Osteoblast (primary cell): ENCODE data around the gene TDRKH. TPM values are rescaled to one million over a fixed set of nuclear protein-coding genes. Genes with fewer than 3 reads are reported as not detected.
A peak's percentile ranks its signal among the peaks of the same experiment; 100 is the strongest.

Experiments used
- DNase-seq: peaks from one replicate; pipeline ENCODE4 v3.0.0; 2011; ENCODE audit warnings: low spot score, mixed read lengths; ENCODE audit not compliant: insufficient read length; ENCODE audit errors: missing footprints
- H2AFZ ChIP-seq: 2 replicates; pipeline ENCODE4 v1.6.0; 2011; ENCODE audit warnings: mild to moderate bottlenecking, low read length
- H3K27ac ChIP-seq: 2 replicates; pipeline ENCODE4 v1.5.1; 2011; ENCODE audit warnings: mild to moderate bottlenecking, low read depth, low read length, moderate library complexity
- H3K27me3 ChIP-seq: 2 replicates; pipeline ENCODE4 v1.6.0; 2012; ENCODE audit warnings: mild to moderate bottlenecking, control low read depth, inconsistent platforms, low read length, moderate library complexity; ENCODE audit not compliant: insufficient read depth
- H3K36me3 ChIP-seq: 2 replicates; pipeline ENCODE4 v1.5.1; 2011; ENCODE audit warnings: mild to moderate bottlenecking, low read length, control low read depth, moderate library complexity; ENCODE audit not compliant: insufficient read depth
- H3K4me1 ChIP-seq: 2 replicates; pipeline ENCODE4 v1.5.1; 2011; ENCODE audit warnings: mild to moderate bottlenecking, low read length, control low read depth, moderate library complexity; ENCODE audit not compliant: insufficient read depth
- H3K4me2 ChIP-seq: 2 replicates; pipeline ENCODE4 v1.6.0; 2011; ENCODE audit warnings: mild to moderate bottlenecking, low read length; ENCODE audit not compliant: insufficient read depth
- H3K4me3 ChIP-seq: fragments of 200-600 bp; sonication (generic); 3 replicates; pipeline ENCODE4 v1.5.1; 2012; ENCODE audit warnings: mild to moderate bottlenecking, low read length, inconsistent platforms; ENCODE audit not compliant: insufficient read depth
- H3K79me2 ChIP-seq: 2 replicates; pipeline ENCODE4 v1.6.0; 2012; ENCODE audit warnings: mild to moderate bottlenecking, low read length, control low read depth, inconsistent platforms; ENCODE audit not compliant: insufficient read depth
- H3K9me3 ChIP-seq: 2 replicates; pipeline ENCODE4 v1.5.1; 2011; ENCODE audit warnings: low read depth, low read length, control low read depth
- H4K20me1 ChIP-seq: 2 replicates; pipeline ENCODE4 v1.6.0; 2012; ENCODE audit warnings: mild to moderate bottlenecking, low read length, control low read depth; ENCODE audit not compliant: insufficient read depth
- total RNA-seq: library from RNA; depleted of rRNA; stranded (reverse); fragments of >200 nt; gene quantifications from 2 replicates; pipeline ENCODE4 v1.2.3, GENCODE V29; 2012
- TF ChIP-seq, protein P1 (sequence below): IDR thresholded peaks from 2 replicates; pipeline ENCODE4 v1.5.1; 2011; ENCODE audit warnings: mild to moderate bottlenecking, low read depth, low read length, moderate library complexity; ENCODE audit errors: extremely low read depth

The TDRKH gene
- total RNA-seq, 1 donor, result 1.1 TPM

DNA sequence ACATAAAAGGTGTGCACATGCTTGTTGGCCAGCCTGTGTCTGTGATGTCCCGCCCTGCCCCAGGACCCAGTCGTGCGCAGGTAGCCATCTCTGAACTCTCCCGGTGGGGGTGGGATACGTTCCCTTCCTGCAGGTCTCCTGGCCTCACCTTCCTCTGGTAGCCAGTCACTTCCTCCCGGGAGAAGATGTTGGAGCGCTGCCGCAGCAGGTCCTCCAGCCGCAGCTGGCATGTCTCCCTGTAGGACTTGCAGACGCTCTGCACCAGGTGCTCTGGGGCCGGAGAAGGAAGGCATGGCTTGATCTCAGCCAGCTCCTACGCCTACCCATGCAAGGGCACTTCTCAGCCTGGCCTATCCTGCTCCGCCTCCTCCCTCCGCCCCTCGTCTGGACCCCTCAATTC lies 24.1 kb upstream of the TDRKH start:
- Histone ChIP-seq H4K20me1 (no peaks in the 10 kb centered on the region), H3K4me1 (no peaks in the 10 kb centered on the region), H3K27ac (no peak overlapping the region), H2AFZ (no peak overlapping the region), H3K4me2 (no peak overlapping the region), H3K4me3 (no peak overlapping the region), H3K79me2 (no peaks in the 10 kb centered on the region), H3K9me3 (no peaks in the 10 kb centered on the region), H3K27me3 (peaks cover 35% of the 10 kb centered on the region), H3K36me3 (no peaks in the 10 kb centered on the region)
- no peak for DNase-seq
- TF ChIP-seq, protein P1, sequence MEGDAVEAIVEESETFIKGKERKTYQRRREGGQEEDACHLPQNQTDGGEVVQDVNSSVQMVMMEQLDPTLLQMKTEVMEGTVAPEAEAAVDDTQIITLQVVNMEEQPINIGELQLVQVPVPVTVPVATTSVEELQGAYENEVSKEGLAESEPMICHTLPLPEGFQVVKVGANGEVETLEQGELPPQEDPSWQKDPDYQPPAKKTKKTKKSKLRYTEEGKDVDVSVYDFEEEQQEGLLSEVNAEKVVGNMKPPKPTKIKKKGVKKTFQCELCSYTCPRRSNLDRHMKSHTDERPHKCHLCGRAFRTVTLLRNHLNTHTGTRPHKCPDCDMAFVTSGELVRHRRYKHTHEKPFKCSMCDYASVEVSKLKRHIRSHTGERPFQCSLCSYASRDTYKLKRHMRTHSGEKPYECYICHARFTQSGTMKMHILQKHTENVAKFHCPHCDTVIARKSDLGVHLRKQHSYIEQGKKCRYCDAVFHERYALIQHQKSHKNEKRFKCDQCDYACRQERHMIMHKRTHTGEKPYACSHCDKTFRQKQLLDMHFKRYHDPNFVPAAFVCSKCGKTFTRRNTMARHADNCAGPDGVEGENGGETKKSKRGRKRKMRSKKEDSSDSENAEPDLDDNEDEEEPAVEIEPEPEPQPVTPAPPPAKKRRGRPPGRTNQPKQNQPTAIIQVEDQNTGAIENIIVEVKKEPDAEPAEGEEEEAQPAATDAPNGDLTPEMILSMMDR, result no peak

DNA sequence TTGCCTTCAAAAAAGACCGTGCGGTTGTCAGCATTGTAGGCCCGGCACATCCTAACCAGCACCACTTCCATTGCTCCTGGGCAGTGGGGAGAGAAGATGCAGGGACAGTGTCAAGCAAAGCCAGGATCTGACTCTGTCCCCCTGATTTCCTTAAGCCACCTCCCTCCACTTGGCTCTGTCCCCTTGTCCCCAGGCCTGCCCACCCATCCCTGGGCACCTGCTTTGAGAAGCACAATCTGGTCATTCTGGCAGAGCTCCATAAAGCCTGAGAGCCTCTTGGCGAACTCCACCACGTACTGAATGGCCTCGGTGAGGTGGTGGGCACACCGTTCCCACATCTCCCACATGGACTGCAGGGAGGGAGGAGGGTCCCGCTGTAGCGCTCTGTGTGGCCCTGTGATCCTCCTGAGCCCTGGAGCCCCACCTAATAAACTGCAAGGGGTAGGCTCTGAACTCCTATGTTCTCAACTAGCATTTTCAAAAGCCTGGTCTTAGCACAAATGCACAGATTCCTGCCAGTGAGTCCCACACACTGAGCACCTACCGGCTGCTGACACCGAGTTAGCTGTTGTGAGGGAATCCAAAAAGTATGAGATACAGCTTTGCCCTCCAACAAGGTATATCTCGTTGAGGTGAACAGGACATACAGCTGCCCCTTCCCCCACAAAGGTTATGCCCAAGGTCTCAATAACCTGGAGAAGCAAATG lies 23.1 kb upstream of the TDRKH start:
- no peak overlapping the region for H3K4me3 ChIP-seq
- H3K4me2 ChIP-seq, result no peak overlapping the region
- H3K36me3 ChIP-seq, result no peaks in the 10 kb centered on the region
- H4K20me1 ChIP-seq, result no peaks in the 10 kb centered on the region
- no peak overlapping the region for H2AFZ ChIP-seq
- H3K79me2 ChIP-seq, result no peaks in the 10 kb centered on the region
- no peak overlapping the region for H3K27ac ChIP-seq
- no peaks in the 10 kb centered on the region for H3K4me1 ChIP-seq
- TF ChIP-seq, protein P1, result no peak
- peaks cover 37% of the 10 kb centered on the region for H3K27me3 ChIP-seq
- peak; percentile 19 for DNase-seq
- H3K9me3 ChIP-seq, result no peaks in the 10 kb centered on the region

DNA sequence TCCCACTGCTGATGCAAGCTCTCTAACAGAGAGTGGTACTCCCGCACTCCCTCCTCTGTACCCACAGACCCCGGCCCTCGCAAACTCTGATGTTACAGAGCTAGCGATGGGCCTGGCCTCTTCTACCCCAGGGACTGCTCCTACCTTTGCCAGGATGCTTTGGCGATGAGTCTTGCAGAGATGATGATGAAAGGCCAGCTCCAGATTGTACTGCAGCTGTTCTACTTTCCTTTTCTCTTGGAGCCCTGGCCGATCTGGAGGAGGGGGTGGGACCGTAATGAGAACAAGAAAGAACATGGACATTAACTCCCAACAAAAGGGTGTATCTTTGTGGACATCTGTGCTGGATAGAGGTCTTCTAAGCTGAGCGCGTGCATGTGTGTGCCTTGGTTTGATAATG lies 20.9 kb upstream of the TDRKH start:
- H3K36me3 ChIP-seq, result no peaks in the 10 kb centered on the region
- no peak overlapping the region for H3K4me2 ChIP-seq
- no peak overlapping the region for H3K4me3 ChIP-seq
- no peaks in the 10 kb centered on the region for H4K20me1 ChIP-seq
- no peak overlapping the region for H2AFZ ChIP-seq
- no peaks in the 10 kb centered on the region for H3K9me3 ChIP-seq
- H3K27ac ChIP-seq, result no peak overlapping the region
- no peaks in the 10 kb centered on the region for H3K4me1 ChIP-seq
- TF ChIP-seq, protein P1, result no peak
- DNase-seq, result peak; percentile 52
- H3K79me2 ChIP-seq, result no peaks in the 10 kb centered on the region
- peaks cover 54% of the 10 kb centered on the region for H3K27me3 ChIP-seq

DNA sequence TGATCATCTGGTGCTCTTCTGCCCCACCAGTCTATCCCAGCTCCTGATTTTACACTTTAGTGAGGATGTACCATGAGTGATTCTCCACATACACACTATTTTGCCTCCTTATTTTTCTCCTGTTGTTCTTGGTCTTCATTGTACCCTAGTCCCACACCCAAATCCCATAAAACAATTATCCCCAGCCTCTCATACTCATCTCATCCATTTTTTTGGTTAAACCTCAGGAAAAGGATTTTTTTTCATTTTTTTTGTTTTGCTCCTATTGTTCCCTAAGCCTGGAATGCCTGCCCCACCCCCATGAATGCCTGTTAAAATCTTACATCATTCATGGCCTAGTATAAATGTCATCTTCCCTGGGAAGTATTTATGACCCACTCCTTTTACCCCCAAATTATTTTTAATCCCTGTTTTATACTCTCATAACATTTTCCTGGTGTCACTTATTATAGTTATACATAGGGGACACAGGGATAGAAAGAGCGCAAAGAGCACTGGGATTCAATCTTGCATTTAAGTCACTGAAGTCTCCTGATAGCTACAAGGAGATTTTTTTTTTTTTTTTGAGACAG lies 19.8 kb upstream of the TDRKH start:
- no peaks in the 10 kb centered on the region for H3K9me3 ChIP-seq
- H3K36me3 ChIP-seq, result no peaks in the 10 kb centered on the region
- no peak overlapping the region for H2AFZ ChIP-seq
- H3K27me3 ChIP-seq, result peaks cover 65% of the 10 kb centered on the region
- no peak overlapping the region for H3K4me3 ChIP-seq
- TF ChIP-seq, protein P1, result no peak
- H3K79me2 ChIP-seq, result no peaks in the 10 kb centered on the region
- no peak overlapping the region for H3K4me2 ChIP-seq
- no peak overlapping the region for H3K27ac ChIP-seq
- no peaks in the 10 kb centered on the region for H3K4me1 ChIP-seq
- H4K20me1 ChIP-seq, result no peaks in the 10 kb centered on the region
- DNase-seq, result no peak
